NB4 (cell line): ENCODE results near the gene STX16.
"Not testable (repeated sequence)": the region's sequence is repeated elsewhere in the genome, so short reads cannot be mapped to it uniquely, and the experiment has no call there.

Source experiments
- DNase-seq: peaks from one replicate; pipeline ENCODE4 v3.0.0; 2010; ENCODE audit warnings: low read depth
- H3K4me3 ChIP-seq: one replicate; pipeline ENCODE4 v1.5.1; 2011; ENCODE audit warnings: mild to moderate bottlenecking, low read depth, low read length, moderate library complexity
- CTCF ChIP-seq: IDR thresholded peaks from one replicate; pipeline ENCODE4 v1.5.1; 2012; ENCODE audit warnings: low read depth, low read length
- MYC ChIP-seq: IDR thresholded peaks from 2 replicates; pipeline ENCODE4 v1.6.1; 2011; ENCODE audit warnings: low read depth, low read length
- POLR2A ChIP-seq: IDR thresholded peaks from 2 replicates; pipeline ENCODE4 v1.6.1; 2011; ENCODE audit warnings: mild to moderate bottlenecking; ENCODE audit not compliant: insufficient read length; ENCODE audit errors: extremely low read depth
- TF ChIP-seq, protein P1 (sequence below): IDR thresholded peaks from 2 replicates; pipeline ENCODE4 v1.6.1; 2011; ENCODE audit warnings: low read depth, low read length

Gene STX16

GRCh38 chr20:58638467-58639181 is 12.5 kb upstream of the STX16 start:
- no peak for DNase-seq
- TF ChIP-seq, protein P1, sequence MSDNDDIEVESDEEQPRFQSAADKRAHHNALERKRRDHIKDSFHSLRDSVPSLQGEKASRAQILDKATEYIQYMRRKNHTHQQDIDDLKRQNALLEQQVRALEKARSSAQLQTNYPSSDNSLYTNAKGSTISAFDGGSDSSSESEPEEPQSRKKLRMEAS: no peak
- TF ChIP-seq MYC (no peak), CTCF (no peak), POLR2A (no peak)
- no peak overlapping the region for H3K4me3 ChIP-seq

DNA sequence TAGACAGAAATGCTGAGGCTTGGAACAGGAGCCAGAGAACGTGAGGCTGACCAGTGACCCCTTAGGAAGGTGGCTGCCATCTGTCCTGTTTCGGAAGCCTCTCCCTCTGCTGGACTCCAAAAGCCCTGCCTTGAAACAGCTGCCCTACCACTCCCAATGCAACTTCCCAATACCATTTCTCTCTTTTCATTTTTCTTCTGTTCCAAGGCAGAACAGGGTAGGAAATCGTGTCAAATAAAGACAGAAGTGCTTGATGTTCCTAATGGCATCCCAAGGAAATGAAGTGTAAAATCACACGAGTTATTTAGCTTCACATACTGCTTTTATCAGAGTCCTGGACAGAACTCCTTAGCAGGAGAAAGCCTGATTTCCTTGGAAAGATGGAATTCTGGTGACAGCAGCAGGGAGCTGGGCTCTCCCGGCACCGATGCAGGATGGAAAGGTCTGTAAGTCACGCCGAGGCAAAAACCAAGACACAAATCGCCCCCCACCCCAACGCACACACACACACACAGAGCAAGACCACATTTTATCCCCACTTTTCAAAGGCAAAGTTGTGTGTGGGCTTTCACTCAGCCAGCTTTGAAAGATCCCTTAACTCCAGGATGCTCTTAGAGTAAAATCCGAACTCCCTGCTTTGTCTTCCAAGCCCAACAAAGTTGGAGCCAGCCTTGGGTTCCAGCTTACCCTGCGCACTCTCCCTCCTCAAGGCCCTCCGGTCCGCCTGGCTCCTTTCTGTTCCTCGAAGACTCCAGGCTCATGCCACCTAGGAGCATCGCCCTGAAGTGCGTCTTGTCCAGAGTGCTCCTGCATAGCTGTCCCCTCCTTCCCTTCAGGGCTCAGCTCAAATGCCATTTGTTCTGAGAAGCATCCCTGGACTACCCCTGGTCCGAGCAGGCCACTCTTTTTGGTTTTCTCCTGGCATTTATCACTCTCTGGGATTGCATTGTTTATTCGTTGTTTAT is 11.6 kb upstream of the STX16 start:
- no peak for DNase-seq
- no peak overlapping the region for H3K4me3 ChIP-seq
- TF ChIP-seq MYC (no peak), POLR2A (no peak), CTCF (no peak)
- TF ChIP-seq, protein P1: no peak

DNA sequence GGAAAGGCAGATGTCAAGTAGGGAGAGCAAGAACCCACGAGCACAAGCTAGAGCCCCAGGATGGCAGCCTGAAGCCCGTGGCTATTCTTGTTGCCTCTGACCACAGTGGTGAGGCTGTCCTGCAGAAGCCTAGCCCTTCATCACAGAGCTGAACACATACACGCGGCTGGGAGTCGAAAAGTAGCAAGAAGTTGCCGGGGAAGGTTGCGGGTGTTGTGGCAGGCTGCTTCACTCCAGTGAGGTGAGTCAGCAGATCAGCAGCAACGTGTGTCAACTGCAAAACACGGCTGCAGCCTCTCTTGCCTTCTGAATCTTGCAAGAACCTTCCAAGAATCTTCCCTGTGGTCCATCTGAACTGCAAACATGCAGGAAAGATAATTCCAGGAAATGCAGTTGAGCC is 10.6 kb upstream of the STX16 start:
- no peak overlapping the region for H3K4me3 ChIP-seq
- TF ChIP-seq, protein P1: no peak
- TF ChIP-seq CTCF: no peak
- TF ChIP-seq POLR2A: no peak
- no peak for TF ChIP-seq MYC
- DNase-seq: peak; percentile 40

DNA sequence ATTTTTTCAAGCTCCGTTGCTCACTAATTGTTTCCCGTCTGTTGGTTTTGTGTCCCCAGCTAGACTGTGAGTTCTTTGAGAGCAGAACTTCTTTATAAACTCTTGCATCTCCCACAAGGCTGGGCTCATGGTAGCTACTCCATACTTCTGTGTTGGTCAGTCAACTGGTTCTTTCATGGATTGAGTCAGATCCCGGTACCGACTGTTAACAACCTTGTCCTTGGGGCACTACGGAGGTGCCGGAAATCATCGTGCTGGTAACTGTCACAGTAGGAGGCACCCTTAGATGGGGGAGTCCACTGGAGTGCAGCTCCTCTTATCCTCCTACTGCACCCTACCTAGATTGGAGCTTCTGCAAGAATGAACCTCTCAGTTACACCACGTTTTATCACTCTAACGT is 8.6 kb upstream of the STX16 start:
- DNase-seq: no peak
- H3K4me3 ChIP-seq: no peak overlapping the region
- TF ChIP-seq POLR2A (no peak), CTCF (no peak), MYC (no peak)
- TF ChIP-seq, protein P1: no peak

DNA sequence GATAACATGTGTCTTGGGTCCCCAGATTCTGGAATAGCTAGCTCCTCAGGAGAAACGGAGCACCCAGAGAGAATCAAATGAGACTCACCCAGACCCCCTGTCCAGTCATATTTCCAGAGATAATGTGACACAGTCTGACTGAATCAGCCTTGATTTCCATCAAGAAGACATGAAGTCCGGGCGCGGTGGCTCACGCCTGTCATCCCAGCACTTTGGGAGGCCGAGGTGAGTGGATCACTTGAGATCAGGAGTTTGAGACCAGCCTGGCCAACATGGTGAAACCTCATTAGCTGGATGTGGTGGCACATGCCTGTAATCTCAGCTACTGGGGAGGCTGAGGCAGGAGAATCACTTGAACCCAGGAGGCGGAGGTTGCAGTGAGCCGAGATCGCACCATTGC is 8.2 kb upstream of the STX16 start:
- DNase-seq, H3K4me3 ChIP-seq: not testable (repeated sequence)

GRCh38 chr20:58645412-58645968 is 5.6 kb upstream of the STX16 start:
- DNase-seq: no peak
- no peak for TF ChIP-seq MYC
- TF ChIP-seq, protein P1: no peak
- TF ChIP-seq POLR2A: no peak
- no peak for TF ChIP-seq CTCF
- no peak overlapping the region for H3K4me3 ChIP-seq
